Activated T-cell treated with anti-CD3 and anti-CD28 coated beads for 4 hours (primary cell): ENCODE results near the gene UBE2D2.

Experiments used
- DNase-seq: peaks from one replicate; pipeline ENCODE4 v3.0.0-alpha.2; 2020

The UBE2D2 gene

GRCh38 chr5:139636975-139637408 is 75.9 kb downstream of the UBE2D2 start:
- DNase-seq, result no peak

- no peak for DNase-seq
Measured at GRCh38 chr5:139637438-139638089, 76.4 kb downstream of the UBE2D2 start.

GRCh38 chr5:139638090-139638735 is 77.1 kb downstream of the UBE2D2 start:
- DNase-seq, result no peak

- no peak for DNase-seq
Measured at GRCh38 chr5:139638736-139639618, 77.8 kb downstream of the UBE2D2 start.

- no peak for DNase-seq
Measured at GRCh38 chr5:139639619-139640380, 78.7 kb downstream of the UBE2D2 start.

- no peak for DNase-seq
Measured at GRCh38 chr5:139640421-139641115, 79.4 kb downstream of the UBE2D2 start.

GRCh38 chr5:139641116-139642080 is 80.3 kb downstream of the UBE2D2 start:
- no peak for DNase-seq

- DNase-seq, result no peak
Measured at GRCh38 chr5:139642213-139642612, 81.1 kb downstream of the UBE2D2 start.

- no peak for DNase-seq
Measured at GRCh38 chr5:139642891-139643871, 82.0 kb downstream of the UBE2D2 start.

- no peak for DNase-seq
Measured at GRCh38 chr5:139644001-139644456, 82.9 kb downstream of the UBE2D2 start.

GRCh38 chr5:139644646-139645429 is 83.7 kb downstream of the UBE2D2 start:
- DNase-seq, result no peak

GRCh38 chr5:139645430-139645871 is 84.3 kb downstream of the UBE2D2 start:
- DNase-seq, result no peak

GRCh38 chr5:139646111-139646510 is 85.0 kb downstream of the UBE2D2 start:
- DNase-seq, result no peak

- no peak for DNase-seq
Measured at GRCh38 chr5:139646912-139647505, 85.9 kb downstream of the UBE2D2 start.

- DNase-seq, result no peak
Measured at GRCh38 chr5:139647506-139648204, 86.5 kb downstream of the UBE2D2 start.

- no peak for DNase-seq
Measured at GRCh38 chr5:139648205-139649081, 87.3 kb downstream of the UBE2D2 start, which contains the start of gene CXXC5. Gene CXXC5 (plus strand): TSS chr5:139648349. CDS start chr5:139680524, 32,175 bp downstream.
